Activated CD4-positive, alpha-beta T cell treated with anti-CD3 and anti-CD28 coated beads, Interleukin-2, amount 10 ng/mL, durations not matched to agents 24 days and 14 days (primary cell): ENCODE data around the gene TRMT11. TPM values are rescaled to one million over a fixed set of nuclear protein-coding genes. Genes with fewer than 3 reads are reported as not detected.
"Not testable (repeated sequence)": the region's sequence is repeated elsewhere in the genome, so short reads cannot be mapped to it uniquely, and the experiment has no call there.

ENCODE experiments used
- DNase-seq: peaks from one replicate; pipeline ENCODE4 v3.0.0; 2022
- H3K27ac Mint-ChIP-seq: one replicate; pipeline ENCODE4 v1.8.0; 2022; ENCODE audit warnings: mild to moderate bottlenecking, mixed read lengths
- H3K27me3 Mint-ChIP-seq: one replicate; pipeline ENCODE4 v1.8.0; 2022; ENCODE audit warnings: mixed read lengths
- H3K36me3 Mint-ChIP-seq: one replicate; pipeline ENCODE4 v1.8.0; 2022; ENCODE audit warnings: low read depth, mild to moderate bottlenecking, mixed read lengths
- H3K4me1 Mint-ChIP-seq: one replicate; pipeline ENCODE4 v1.8.0; 2021; ENCODE audit warnings: mixed read lengths
- H3K4me3 Mint-ChIP-seq: one replicate; pipeline ENCODE4 v1.8.0; 2022; ENCODE audit warnings: mild to moderate bottlenecking, moderate library complexity, mixed read lengths
- H3K9me3 Mint-ChIP-seq: one replicate; pipeline ENCODE4 v1.8.0; 2021; ENCODE audit warnings: mixed read lengths
- intact Hi-C: fragments of 100-400 bp; cut with micrococcal nuclease; formaldehyde crosslinking; loops from one replicate; pipeline ENCODE4 v1.15.1; 2023
- total RNA-seq: library from RNA; stranded (reverse); gene quantifications from 2 replicates; pipeline ENCODE4 v1.2.3, GENCODE V29; 2022

TRMT11 gene
- total RNA-seq, 1 donor from 2014 or later: 34.4 TPM

GRCh38 chr6:125963817-125964216, 22.5 kb upstream of the TRMT11 start:
- H3K9me3 Mint-ChIP-seq: no peaks in the 10 kb centered on the region
- peaks cover 4% of the 10 kb centered on the region for H3K4me1 Mint-ChIP-seq
- no peak overlapping the region for H3K27ac Mint-ChIP-seq
- DNase-seq: no peak
- intact Hi-C loops: no loop called here
- H3K4me3 Mint-ChIP-seq: no peak overlapping the region
- H3K27me3 Mint-ChIP-seq: no peaks in the 10 kb centered on the region
- H3K36me3 Mint-ChIP-seq: peaks cover 11% of the 10 kb centered on the region

GRCh38 chr6:125966569-125966968, 19.8 kb upstream of the TRMT11 start:
- H3K9me3 Mint-ChIP-seq: no peaks in the 10 kb centered on the region

GRCh38 chr6:125968493-125968892, 17.8 kb upstream of the TRMT11 start:
- Mint-ChIP-seq H3K27ac (no peak overlapping the region), H3K27me3 (no peaks in the 10 kb centered on the region), H3K36me3 (peaks cover 15% of the 10 kb centered on the region), H3K4me3 (no peak overlapping the region), H3K4me1 (peaks cover 2% of the 10 kb centered on the region), H3K9me3 (no peaks in the 10 kb centered on the region)
- no peak for DNase-seq
- intact Hi-C loops: no loop called here

More at GRCh38 chr6:125966569-125966968, 19.8 kb upstream of the TRMT11 start:
- peaks cover 12% of the 10 kb centered on the region for H3K36me3 Mint-ChIP-seq
- no peak for DNase-seq
- peaks cover 4% of the 10 kb centered on the region for H3K4me1 Mint-ChIP-seq
- H3K27ac Mint-ChIP-seq: no peak overlapping the region
- no peaks in the 10 kb centered on the region for H3K27me3 Mint-ChIP-seq
- no peak overlapping the region for H3K4me3 Mint-ChIP-seq
- intact Hi-C loops: no loop called here

- no peaks in the 10 kb centered on the region for H3K9me3 Mint-ChIP-seq
- no peak for DNase-seq
- H3K27ac Mint-ChIP-seq: no peak overlapping the region
- no peaks in the 10 kb centered on the region for H3K27me3 Mint-ChIP-seq
- intact Hi-C loops: no loop called here
- H3K4me1 Mint-ChIP-seq: peaks cover 3% of the 10 kb centered on the region
- peaks cover 19% of the 10 kb centered on the region for H3K36me3 Mint-ChIP-seq
- no peak overlapping the region for H3K4me3 Mint-ChIP-seq
Observed at GRCh38 chr6:125970760-125971159, 15.6 kb upstream of the TRMT11 start.

- peaks cover 18% of the 10 kb centered on the region for H3K36me3 Mint-ChIP-seq
- H3K4me3 Mint-ChIP-seq, H3K4me1 Mint-ChIP-seq, H3K9me3 Mint-ChIP-seq, H3K27ac Mint-ChIP-seq, H3K27me3 Mint-ChIP-seq, intact Hi-C loops: not testable (repeated sequence)
- peak; percentile 41 for DNase-seq
Observed at GRCh38 chr6:125972478-125972877, 13.9 kb upstream of the TRMT11 start.

- Mint-ChIP-seq H3K4me1 (peaks cover 3% of the 10 kb centered on the region), H3K9me3 (no peaks in the 10 kb centered on the region), H3K4me3 (no peak overlapping the region), H3K27me3 (no peaks in the 10 kb centered on the region), H3K27ac (no peak overlapping the region), H3K36me3 (peaks cover 9% of the 10 kb centered on the region)
- intact Hi-C loops: loop anchor here (1.0 to 2.0 kb wide), 4 partner anchors 18 to 664 kb away; partner anchors contain the start of gene HINT3
- DNase-seq: no peak
Observed at GRCh38 chr6:125974214-125974866, 12.0 kb upstream of the TRMT11 start.

GRCh38 chr6:125979101-125979500, 7.2 kb upstream of the TRMT11 start:
- Mint-ChIP-seq H3K4me3 (no peak overlapping the region), H3K27me3 (no peaks in the 10 kb centered on the region), H3K4me1 (peaks cover 3% of the 10 kb centered on the region), H3K36me3 (peaks cover 6% of the 10 kb centered on the region), H3K9me3 (no peaks in the 10 kb centered on the region), H3K27ac (no peak overlapping the region)
- intact Hi-C loops: no loop called here
- DNase-seq: no peak

- no peak for DNase-seq
- Mint-ChIP-seq H3K36me3 (peaks cover 2% of the 10 kb centered on the region), H3K27ac (no peak overlapping the region), H3K9me3 (no peaks in the 10 kb centered on the region), H3K4me1 (no peaks in the 10 kb centered on the region), H3K4me3 (no peak overlapping the region), H3K27me3 (no peaks in the 10 kb centered on the region)
- intact Hi-C loops: loop anchor here (10.0 kb wide), 1 partner anchor 827 kb away; the partner anchor contains the start of gene TPD52L1
Observed at GRCh38 chr6:125981571-125982185, 4.7 kb upstream of the TRMT11 start.

GRCh38 chr6:125983246-125983945, 2.9 kb upstream of the TRMT11 start:
- no peaks in the 10 kb centered on the region for H3K9me3 Mint-ChIP-seq
- no peaks in the 10 kb centered on the region for H3K36me3 Mint-ChIP-seq
- no peaks in the 10 kb centered on the region for H3K27me3 Mint-ChIP-seq
- no peak overlapping the region for H3K4me3 Mint-ChIP-seq
- H3K4me1 Mint-ChIP-seq: no peaks in the 10 kb centered on the region
- intact Hi-C loops: loop anchor here (10.0 kb wide), 1 partner anchor 829 kb away; the partner anchor contains the start of gene TPD52L1
- no peak for DNase-seq
- no peak overlapping the region for H3K27ac Mint-ChIP-seq

GRCh38 chr6:125984311-125984710, 2.0 kb upstream of the TRMT11 start:
- H3K27me3 Mint-ChIP-seq: no peaks in the 10 kb centered on the region
- H3K27ac Mint-ChIP-seq: no peak overlapping the region
- no peaks in the 10 kb centered on the region for H3K9me3 Mint-ChIP-seq
- H3K4me1 Mint-ChIP-seq: peaks cover 2% of the 10 kb centered on the region
- H3K36me3 Mint-ChIP-seq: no peaks in the 10 kb centered on the region
- H3K4me3 Mint-ChIP-seq: no peak overlapping the region
- no peak for DNase-seq
- intact Hi-C loops: loop anchor here (10.0 kb wide), 1 partner anchor 830 kb away; the partner anchor contains the start of gene TPD52L1

GRCh38 chr6:125985522-125985921, 818 bp upstream of the TRMT11 start:
- peaks cover 7% of the 10 kb centered on the region for H3K4me1 Mint-ChIP-seq
- no peak overlapping the region for H3K27ac Mint-ChIP-seq
- H3K36me3 Mint-ChIP-seq: no peaks in the 10 kb centered on the region
- no peaks in the 10 kb centered on the region for H3K9me3 Mint-ChIP-seq
- no peak for DNase-seq
- peak overlapping the region; percentile 8 for H3K4me3 Mint-ChIP-seq
- no peaks in the 10 kb centered on the region for H3K27me3 Mint-ChIP-seq
- intact Hi-C loops: loop anchor here (5.0 to 10.0 kb wide), 2 partner anchors 352 to 831 kb away; partner anchors contain the start of gene TPD52L1

GRCh38 chr6:125985979-125986300, 400 bp upstream of the TRMT11 start:
- no peak for DNase-seq
- no peaks in the 10 kb centered on the region for H3K27me3 Mint-ChIP-seq
- intact Hi-C loops: loop anchor here (1.0 to 10.0 kb wide), 4 partner anchors 30 to 831 kb away; partner anchors contain the start of genes HINT3 and TPD52L1
- no peaks in the 10 kb centered on the region for H3K36me3 Mint-ChIP-seq
- H3K27ac Mint-ChIP-seq: no peak overlapping the region
- H3K4me1 Mint-ChIP-seq: peaks cover 7% of the 10 kb centered on the region
- no peak overlapping the region for H3K4me3 Mint-ChIP-seq
- no peaks in the 10 kb centered on the region for H3K9me3 Mint-ChIP-seq

- no peaks in the 10 kb centered on the region for H3K9me3 Mint-ChIP-seq
- no peaks in the 10 kb centered on the region for H3K27me3 Mint-ChIP-seq
- no peak overlapping the region for H3K4me3 Mint-ChIP-seq
- no peaks in the 10 kb centered on the region for H3K36me3 Mint-ChIP-seq
- no peak for DNase-seq
- peaks cover 7% of the 10 kb centered on the region for H3K4me1 Mint-ChIP-seq
- intact Hi-C loops: loop anchor here (5.0 to 10.0 kb wide), 2 partner anchors 350 to 832 kb away; partner anchors contain the start of gene TPD52L1
- no peak overlapping the region for H3K27ac Mint-ChIP-seq
Observed at GRCh38 chr6:125987026-125987617, 782 bp downstream of the TRMT11 start.
